GM11168 (cell line): ENCODE measurements around the gene SGSH.

ENCODE experiments used
- in situ Hi-C: fragments of 300-500 bp; cut with MboI; formaldehyde crosslinking; loops from one replicate; pipeline ENCODE4 v1.12.0; 2022; ENCODE audit warnings: low sequenced_read_pairs; ENCODE audit not compliant: unreplicated experiment

The SGSH gene

DNA sequence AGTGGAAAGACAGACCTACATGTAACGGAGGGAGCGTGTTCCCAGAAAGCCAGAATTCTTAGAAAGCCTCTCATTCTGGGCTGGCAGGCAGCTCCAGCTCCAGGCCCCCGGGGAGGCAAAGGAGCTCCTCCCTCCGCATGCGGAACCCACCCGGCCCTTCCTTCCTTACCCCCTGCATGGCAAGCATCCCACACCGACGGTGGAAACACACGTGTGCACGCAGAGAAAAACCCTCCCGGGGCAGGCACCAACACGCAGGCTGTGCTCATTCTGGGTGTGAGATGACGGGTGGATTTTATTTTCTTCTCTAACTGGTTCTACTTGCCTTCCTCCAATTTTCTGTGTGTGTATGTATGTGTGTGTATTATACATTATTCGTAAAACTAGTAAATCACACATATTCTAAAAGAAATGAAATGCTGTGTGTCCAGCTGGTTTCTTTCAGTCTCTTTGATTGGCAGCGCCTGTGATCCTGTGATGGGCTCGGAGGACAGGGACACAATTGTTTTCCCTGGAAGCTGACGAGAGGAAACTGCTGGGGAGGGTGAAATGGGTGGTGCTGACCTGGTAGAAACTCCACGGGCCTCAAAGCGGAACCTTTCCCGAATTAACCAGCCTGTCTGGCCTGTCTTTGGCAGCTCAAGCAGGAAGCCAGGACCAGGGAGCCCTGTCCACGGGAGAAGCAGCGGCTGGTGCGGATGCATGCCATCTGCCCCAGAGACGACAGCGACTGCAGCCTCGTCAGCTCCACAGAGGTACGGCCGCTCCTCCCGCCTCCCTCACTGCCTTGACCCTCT, 28.1 kb downstream of the SGSH start:
- in situ Hi-C loops, result loop anchor here (10.0 kb wide), 1 partner anchor 63 kb away; no protein-coding TSS in a partner anchor

DNA sequence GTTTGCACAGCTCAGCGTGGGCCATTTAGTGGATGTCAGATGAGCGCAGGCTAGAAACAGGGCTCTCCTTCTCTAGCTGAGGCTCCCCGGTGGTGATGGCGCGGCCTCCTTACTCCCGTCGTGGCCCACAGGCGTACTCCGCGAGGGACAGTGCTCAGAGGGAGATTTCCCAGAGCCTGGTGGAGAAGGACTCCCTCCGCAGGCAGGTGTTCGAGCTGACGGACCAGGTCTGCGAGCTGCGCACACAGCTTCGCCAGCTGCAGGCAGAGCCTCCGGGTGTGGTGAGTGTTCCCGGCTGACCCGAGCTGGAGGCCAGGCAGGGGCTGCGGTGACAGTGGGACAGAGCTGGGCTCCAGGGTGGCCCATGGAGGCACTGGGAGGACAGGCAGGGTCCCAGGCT, 28.9 kb downstream of the SGSH start:
- in situ Hi-C loops, result loop anchor here (10.0 kb wide), 1 partner anchor 64 kb away; no protein-coding TSS in a partner anchor

DNA sequence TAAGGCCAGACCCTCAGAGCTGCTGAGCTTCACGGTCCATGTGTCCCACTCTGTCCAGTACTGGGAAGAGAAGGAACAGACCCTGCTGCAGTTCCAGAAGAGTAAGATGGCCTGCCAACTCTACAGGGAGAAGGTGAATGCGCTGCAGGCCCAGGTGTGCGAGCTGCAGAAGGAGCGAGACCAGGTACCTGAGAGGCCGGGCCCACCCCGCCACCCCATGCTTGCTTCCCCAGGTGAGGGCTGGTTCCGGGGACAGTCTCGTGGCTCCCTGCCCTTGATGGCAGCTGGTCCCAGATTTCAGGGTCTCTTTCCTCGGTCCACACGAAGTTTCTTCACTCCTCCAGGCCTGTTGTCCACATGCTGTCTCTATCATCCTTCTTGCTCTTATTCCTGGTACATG, 29.4 kb downstream of the SGSH start:
- in situ Hi-C loops, result loop anchor here (10.0 kb wide), 1 partner anchor 64 kb away; no protein-coding TSS in a partner anchor

DNA sequence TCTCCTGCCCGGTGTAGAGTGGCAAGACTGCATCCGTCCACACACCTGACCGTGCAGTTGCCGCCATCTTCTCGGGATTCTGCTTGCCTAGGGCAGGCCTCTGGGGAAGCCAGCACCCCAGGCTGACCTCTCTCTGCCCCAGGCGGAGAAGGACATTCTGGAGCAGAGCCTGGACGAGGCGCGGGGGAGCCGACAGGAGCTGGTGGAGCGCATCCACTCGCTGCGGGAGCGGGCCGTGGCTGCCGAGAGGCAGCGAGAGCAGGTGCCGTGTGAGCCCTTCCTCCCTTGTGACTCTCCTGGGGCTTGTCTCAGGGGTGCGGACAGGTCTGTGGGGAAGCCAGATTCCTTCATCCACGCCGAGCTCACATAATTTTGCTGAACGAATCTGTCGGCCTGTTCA, 30.5 kb downstream of the SGSH start:
- in situ Hi-C loops, result loop anchor here (10.0 kb wide), 1 partner anchor 65 kb away; no protein-coding TSS in a partner anchor

DNA sequence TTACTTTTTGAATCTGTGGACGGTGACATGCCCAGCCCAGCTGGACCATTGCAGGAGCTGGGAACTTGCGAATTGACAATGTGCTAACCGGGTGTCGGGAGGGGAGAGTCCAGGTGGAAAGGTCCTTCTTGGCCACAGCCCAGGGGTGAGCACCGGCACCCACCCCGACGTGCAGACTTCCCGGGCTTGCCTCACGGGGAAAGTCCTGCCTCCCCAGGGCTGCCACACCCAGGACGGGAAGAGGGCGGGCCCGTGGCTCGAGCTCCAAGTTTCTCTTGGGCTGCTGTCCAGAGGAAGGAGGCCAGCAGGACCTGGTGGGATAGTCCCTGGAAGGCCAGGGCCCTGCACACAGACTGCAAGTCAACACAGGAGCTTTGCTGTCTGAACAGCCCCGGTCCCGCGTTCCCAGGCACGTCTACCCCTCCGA, 32.6 kb downstream of the SGSH start:
- in situ Hi-C loops, result no loop called here

DNA sequence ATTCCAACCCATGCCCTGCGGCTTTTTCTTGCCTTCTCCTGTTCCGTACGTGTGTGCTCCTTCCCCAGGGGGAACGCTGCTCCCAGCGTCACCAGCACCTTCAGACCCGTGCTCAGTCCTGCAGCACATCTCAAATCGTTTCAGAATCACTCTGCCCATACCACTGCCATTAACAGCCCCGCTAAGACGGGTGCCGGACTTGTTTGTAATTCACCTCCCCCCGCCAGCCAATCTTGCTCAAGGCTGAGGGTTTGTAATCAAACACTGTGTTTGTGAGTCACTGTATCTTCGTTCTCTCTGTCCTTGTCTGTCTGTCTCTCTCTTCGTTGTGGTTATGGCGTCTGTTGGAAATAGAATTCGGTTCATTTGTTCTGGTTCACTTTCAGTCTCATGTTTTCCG, 33.0 kb downstream of the SGSH start:
- in situ Hi-C loops, result no loop called here

DNA sequence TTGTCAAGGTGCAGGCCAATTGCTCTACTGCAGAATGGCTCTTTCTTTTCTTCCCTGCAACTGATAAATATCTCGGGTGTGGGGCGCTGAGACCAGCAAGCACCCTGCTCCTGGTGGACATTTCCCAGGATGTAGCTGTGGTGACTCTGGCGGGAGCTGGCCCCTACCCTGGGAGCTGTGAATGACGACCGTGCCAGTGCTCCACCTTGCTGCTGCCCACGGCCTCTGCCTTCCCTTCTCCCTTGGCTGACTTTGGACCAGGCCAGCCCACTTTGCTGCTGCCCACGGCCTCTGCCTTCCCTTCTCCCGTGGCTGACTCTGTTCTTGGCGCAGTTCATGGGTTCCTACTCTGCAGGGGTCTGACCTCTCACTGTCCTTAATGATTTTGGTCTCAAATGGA, 34.2 kb downstream of the SGSH start:
- in situ Hi-C loops, result no loop called here

DNA sequence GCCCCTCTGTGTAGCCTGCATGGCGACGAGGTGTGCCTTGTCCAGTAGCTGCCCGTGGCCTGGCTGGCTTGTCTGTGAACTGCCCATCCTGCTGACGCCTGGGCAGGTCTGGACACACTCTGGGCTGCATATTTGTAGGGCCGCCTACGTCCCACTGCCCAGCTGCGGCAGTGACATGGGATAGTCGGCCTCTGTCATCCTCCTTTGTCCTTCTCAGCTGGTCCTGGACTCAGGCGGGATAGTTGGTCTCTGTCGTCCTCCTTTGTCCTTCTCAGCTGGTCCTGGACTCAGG, 35.8 kb downstream of the SGSH start:
- in situ Hi-C loops, result no loop called here

DNA sequence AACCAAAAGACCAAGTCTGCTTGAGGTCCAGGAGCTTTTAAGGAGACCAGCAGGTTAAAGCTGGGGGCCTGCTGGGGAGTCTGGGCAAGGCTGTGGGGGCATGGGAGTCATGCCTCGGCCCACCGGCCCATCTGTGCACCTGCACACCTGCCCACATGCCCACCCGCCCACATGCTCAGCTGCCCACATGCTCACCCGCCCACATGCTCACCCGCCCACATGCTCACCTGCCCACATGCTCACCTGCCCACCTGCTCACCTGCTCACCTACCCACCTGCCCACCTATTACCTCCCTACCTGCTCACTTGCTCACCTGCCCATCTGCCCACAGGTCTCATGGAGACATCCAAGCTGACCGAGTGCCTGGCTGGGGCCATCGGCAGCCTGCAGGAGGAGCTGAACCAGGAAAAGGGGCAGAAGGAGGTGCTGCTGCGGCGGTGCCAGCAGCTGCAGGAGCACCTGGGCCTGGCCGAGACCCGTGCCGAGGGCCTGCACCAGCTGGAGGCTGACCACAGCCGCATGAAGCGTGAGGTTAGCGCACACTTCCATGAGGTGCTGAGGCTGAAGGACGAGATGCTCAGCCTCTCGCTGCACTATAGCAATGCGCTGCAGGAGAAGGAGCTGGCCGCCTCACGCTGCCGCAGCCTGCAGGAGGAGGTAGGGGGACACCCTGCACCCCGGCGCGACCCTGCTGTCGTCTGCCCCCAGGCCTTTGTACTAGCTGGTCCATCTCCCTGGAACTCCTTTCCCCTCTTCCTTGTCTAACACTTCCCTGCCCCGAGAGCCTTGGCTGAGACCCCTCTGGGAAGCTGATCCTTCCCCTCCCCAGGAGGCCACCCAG, 36.3 kb downstream of the SGSH start:
- in situ Hi-C loops, result no loop called here

DNA sequence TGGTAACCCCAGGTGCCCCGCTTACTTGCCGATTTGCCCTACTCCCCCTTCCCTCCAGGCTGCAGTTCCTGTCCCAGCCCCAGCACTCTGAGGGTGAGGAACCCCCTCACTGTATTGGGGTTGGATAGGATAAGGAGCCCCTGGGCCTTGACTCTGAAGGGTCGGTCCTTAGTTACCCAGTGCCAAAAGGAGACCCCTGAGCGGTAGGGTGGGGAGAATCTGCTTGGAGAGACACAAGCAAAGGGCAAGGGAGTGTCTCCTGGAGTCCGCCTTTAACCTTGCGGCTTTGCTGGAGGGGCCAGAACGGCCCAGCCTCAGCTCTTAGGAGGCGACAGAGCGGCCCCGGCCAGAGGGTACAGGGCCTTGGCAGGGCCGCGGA, 37.3 kb downstream of the SGSH start:
- in situ Hi-C loops, result no loop called here

DNA sequence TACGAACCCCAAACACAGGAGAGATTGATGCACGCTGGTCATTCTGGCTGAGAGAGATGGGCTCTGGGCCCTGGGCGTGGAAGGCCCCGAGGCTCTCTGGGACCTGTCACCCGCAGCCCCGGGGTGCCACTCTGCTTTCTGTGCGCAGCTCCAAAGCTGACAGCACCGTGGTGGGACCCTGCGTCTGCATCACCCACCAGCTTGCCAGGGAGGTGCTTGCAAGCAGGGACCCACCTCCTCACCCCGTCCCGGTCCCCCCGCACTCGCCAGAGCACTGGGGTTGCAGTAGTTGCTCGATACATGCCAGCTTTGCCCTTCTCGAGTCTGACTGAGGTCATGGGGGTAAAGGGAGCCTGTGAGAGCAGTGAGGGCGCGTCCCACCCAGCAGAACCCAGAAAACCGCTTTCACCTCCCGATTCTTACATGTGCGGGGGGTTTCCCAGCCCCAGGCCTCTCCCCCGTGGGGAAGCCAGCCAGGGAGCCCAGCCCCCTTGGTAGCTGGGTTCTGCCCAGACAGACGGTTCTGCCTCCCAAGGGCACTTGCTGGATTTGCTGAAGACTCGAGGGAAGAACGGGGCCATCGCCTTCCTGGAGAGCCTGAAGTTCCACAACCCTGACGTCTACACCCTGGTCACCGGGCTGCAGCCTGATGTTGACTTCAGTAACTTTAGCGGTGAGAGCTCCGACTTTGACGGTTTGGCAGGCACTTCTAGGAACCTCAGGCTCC, 37.9 kb downstream of the SGSH start:
- in situ Hi-C loops, result no loop called here

DNA sequence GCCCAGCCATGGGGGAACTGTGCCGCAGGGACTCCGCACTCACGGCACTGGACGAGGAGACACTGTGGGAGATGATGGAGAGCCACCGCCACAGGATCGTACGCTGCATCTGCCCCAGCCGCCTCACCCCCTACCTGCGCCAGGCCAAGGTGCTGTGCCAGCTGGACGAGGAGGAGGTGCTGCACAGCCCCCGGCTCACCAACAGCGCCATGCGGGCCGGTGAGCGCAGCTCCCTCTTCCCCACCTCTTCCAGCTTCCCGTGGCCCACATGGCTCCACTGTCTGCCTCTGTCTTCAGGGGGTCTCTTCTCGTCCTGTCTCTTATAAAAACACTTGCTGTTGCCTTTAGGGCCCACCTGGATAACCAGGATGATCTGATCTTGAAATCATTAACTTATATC, 38.7 kb downstream of the SGSH start:
- in situ Hi-C loops, result no loop called here

DNA sequence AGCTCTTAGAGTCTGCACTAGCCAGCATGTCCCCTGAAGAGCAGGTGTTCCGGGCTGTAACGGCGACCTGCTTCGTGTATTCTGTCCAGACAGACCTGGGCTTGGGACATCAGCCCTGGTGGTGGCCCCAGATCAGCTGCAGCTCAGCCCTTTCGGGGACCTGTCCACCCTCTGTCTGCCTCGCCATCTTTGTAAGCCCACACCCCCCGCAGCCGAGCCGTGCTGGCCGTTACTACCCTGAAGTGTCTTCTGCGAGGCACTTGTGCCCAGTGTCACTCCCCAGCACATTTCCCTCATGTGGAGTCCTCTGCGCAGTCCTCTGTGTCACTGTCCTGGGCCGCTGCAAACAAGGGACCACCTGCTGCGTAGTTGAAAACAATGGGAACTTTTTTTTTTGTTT, 39.9 kb downstream of the SGSH start:
- in situ Hi-C loops, result no loop called here

DNA sequence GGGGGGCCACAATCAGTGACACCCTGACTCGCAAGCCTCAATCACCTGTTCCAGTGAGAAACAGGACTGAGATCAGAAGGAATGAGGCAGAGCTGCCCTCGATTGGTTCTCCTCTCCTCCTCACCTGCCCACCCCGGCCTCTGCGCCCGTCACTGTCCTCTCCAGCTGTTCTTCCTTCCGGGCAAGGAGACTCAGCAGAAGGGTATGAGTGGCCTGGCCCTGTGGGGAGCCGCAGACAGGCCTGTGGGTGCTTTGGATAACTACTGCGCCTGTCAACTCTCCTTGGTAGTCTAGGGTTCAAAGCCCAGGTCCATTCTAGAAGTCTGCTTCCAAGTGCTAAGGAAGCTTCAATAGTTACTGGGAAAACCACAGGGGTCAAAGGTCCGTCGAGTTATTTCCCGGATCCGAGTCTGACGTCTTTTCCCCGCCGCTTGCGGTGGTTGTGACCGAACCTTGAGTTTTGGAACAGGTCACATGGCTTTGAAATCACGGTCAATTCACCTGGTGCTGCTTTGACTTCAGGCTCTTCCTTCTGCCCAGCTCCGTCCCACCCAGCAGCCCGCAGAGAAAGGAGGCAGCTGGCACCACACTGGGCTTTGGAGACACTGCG, 42.0 kb downstream of the SGSH start:
- in situ Hi-C loops, result no loop called here

DNA sequence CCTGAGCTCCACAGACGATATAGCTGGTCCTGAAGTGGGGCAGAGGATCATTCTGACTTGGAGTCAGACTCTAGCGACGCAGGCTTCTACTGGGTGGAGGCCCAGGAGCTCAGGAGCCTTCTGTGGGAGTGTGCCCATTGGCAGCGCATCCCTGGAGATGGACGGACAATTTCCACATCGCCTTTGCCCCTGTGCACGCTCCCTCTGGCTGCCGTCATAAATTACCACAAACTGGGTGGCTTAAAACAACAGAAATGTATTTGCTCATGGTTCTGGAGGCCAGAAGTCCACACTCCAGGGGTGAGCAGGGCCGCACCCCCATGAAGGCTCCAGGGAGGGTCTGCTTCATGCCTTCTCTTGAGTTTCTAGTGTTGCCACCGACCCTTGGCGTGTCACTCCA, 43.4 kb downstream of the SGSH start:
- in situ Hi-C loops, result no loop called here

DNA sequence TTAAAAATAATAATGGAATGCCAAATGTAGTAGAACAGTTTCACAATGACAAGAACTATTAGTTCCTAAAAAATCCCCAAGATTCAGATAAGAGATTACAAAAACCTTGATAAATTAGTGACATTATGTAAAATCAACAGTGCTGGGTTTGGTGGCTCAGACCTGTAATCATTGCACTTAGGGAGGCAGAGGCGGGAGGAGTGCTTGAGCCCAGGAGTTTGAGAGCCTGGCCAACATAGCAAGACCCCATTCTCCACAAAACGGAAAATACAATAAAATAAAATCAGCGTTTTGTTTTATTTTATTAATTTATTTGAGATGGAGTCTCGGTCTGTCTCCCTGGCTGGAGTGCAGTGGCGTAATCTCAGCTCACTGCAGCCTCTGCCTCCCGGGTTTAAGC, 46.2 kb downstream of the SGSH start:
- in situ Hi-C loops, result no loop called here

DNA sequence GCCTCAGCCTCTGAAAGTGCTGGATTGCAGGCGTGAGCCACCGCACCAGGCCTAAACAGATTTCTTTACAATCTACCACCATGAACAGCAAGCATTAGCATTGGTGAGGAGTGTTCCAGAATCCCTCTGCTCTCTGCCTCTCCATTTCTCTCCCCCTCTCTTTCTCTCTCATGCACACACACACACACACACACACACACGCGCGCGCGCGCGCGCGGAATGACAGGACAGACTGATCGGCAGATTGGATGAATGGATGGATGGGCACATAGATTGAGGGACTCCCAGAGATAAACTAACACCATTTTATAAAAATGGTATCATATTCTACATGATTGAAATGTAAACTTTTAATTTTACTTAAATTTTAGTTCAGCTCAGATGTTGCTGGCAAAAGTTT, 47.0 kb downstream of the SGSH start:
- in situ Hi-C loops, result no loop called here

DNA sequence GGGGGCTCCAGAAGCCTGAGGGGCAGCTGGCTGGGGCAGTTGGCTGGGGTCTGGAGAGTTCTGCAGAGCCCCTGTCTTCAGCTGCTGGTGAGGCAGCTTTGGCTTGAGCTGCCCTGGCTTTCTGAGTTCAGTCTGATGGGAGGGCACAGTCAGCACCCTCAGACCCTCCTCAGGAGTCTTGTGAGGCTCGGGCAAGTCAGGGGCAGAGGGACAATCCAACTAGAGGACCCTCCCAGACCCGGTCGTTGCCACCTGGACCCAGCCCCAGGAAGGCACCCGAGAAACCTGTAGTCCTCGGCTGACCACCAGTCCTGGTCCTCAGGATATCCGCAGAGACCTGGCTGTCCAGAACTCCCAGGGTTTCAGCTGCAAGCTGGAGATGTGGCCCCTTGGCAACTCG, 48.5 kb downstream of the SGSH start:
- in situ Hi-C loops, result no loop called here

DNA sequence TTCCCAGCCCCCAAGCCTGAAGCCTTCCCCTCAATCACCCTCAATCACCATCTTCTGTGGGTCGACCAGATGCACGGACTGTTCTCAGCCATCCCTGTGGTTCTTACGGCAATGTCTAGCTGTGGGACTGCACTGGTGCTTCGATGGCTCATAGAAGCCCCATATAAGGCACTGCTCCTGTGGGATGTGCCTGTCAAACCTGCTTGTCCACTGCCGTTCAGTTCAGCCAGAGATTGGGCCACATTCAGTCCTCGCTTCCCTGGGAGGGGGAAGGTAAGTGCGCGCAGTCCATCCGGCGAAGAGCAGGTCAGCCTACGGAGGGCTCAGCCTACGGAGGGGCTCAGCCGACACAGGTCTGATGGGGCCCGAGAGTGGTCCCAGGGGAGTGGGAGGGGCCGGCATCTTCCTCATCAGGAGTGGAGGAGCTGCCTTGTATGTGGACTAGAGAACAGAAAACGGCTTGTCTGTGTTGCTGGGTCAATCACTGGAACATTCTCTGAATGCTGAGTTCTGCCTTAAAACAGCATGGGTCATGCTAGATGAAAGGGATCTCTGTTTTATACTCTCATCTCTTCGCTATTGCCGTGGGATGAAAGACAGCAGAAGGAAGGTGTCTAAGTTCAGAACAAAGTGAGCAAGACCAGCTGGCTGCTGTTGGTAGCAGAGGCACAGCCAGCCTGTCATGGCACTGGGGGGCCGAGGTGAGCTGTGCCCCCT, 50.2 kb downstream of the SGSH start, which contains the start of gene CARD14:
TSS of gene CARD14 (plus strand) at position 247 of the 717 bp plus-strand sequence. CDS start 11,409 bp downstream, outside the sequence.
- in situ Hi-C loops, result no loop called here

DNA sequence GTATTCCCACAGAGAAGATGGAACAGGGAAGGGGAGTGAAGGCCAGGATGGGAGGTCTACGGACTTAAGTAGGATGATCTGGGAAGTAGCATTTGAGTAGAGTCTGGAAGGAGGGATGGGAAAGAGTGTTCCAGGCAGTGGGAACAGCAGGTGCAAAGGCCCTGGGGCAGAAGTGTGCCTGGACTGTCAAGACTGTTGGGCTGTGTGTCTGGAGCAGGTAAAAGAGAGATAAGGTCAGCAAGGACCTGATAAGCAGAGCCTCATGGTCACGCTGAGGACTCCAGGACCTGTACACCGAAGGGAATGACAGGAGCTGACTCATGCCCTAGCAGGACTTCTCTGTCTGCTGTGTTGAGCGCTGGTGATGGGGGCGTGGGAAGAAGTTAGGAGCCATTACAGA, 51.0 kb downstream of the SGSH start:
- in situ Hi-C loops, result no loop called here
